ENCODE data around the gene SLC39A11.

- no peak for TF ChIP-seq EZH2 (IDR thresholded peaks at IDR 0.05; ENCODE audit: insufficient read depth, poor library complexity, severe bottlenecking)
- no peak for TF ChIP-seq EZH2phosphoT487 (IDR thresholded peaks at IDR 0.05; ENCODE audit: insufficient read depth, low read depth)
Observed at GRCh38 chr17:72891627-72892026, 200.9 kb downstream of the SLC39A11 start.

Data from GM23248 (cell line).